Uterus (tissue), 2 donors: Measurements from ENCODE around the gene C16orf74.

Experiments used
- POLR2A ChIP-seq, 2 donors: fragments of 450-650 bp; IDR thresholded peaks; one replicate each; pipeline ENCODE4 v1.6.1; 2016; ENCODE audit warnings: antibody characterized with exemption in 2 of 2, mild to moderate bottlenecking in 1 of 2, moderate library complexity in 1 of 2
- TF ChIP-seq, protein P1 (sequence below), 4 experiments: fragments of 200-600 bp in 2 of 4; fragments of 450-650 bp in 2 of 4; sonication (generic) in 2 of 4; IDR thresholded peaks; one replicate each; pipeline ENCODE4 v1.5.1; 2016 to 2019; ENCODE audit warnings: antibody characterized with exemption in 4 of 4, mild to moderate bottlenecking in 2 of 4, moderate library complexity in 1 of 4

DNA sequence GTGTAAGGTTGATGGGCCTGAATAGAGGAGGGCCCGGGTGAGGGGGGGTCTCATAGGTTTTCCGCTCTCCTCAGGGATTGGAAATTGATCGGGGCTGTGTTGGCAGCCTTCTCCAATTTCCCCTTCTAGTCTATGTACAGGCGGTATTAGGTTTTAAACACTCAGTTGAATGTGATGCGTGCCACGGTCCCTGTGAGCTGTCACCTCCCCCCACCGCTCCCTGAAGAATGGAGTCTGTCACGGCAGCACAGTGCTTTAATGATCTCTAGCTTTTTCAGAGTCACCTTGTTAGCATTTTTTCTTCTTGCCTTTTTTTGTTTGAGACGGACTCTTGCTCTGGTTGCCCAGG lies 49.4 kb upstream of the C16orf74 start:
- TF ChIP-seq, protein P1, sequence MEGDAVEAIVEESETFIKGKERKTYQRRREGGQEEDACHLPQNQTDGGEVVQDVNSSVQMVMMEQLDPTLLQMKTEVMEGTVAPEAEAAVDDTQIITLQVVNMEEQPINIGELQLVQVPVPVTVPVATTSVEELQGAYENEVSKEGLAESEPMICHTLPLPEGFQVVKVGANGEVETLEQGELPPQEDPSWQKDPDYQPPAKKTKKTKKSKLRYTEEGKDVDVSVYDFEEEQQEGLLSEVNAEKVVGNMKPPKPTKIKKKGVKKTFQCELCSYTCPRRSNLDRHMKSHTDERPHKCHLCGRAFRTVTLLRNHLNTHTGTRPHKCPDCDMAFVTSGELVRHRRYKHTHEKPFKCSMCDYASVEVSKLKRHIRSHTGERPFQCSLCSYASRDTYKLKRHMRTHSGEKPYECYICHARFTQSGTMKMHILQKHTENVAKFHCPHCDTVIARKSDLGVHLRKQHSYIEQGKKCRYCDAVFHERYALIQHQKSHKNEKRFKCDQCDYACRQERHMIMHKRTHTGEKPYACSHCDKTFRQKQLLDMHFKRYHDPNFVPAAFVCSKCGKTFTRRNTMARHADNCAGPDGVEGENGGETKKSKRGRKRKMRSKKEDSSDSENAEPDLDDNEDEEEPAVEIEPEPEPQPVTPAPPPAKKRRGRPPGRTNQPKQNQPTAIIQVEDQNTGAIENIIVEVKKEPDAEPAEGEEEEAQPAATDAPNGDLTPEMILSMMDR (IDR thresholded peaks at IDR 0.05) = no peak
- no peak for TF ChIP-seq POLR2A (IDR thresholded peaks at IDR 0.05)
